Fibroblast of the aortic adventitia (primary cell): ENCODE results near the gene DNAJB13. TPM values are rescaled to one million over a fixed set of nuclear protein-coding genes. Genes with fewer than 3 reads are reported as not detected.

Experiments
- DNase-seq: peaks from one replicate; pipeline ENCODE4 v3.0.0-alpha.2; 2010; ENCODE audit warnings: low read depth
- H3K4me3 ChIP-seq: 2 replicates; pipeline ENCODE4 v1.5.1; 2011; ENCODE audit warnings: low read depth, mild to moderate bottlenecking, control low read depth, low read length, moderate library complexity
- CTCF ChIP-seq: IDR thresholded peaks from 2 replicates; pipeline ENCODE4 v1.5.1; 2011; ENCODE audit warnings: mild to moderate bottlenecking, low read length, control low read depth, inconsistent platforms; ENCODE audit not compliant: insufficient read depth
- total RNA-seq: library from RNA; depleted of rRNA; stranded (reverse); fragments of >200 nt; gene quantifications from 2 replicates; pipeline ENCODE4 v1.2.3, GENCODE V29; 2012; ENCODE audit warnings: low replicate concordance

Gene DNAJB13
- total RNA-seq, 1 donor, result not detected

GRCh38 chr11:73969091-73969490, 18.3 kb downstream of the DNAJB13 start:
- DNase-seq, result no peak
- TF ChIP-seq CTCF, result no peak
- no peak overlapping the region for H3K4me3 ChIP-seq

- TF ChIP-seq CTCF, result no peak
- DNase-seq, result no peak
- no peak overlapping the region for H3K4me3 ChIP-seq
Measured at GRCh38 chr11:73969991-73970800, 19.4 kb downstream of the DNAJB13 start.

- DNase-seq, result no peak
- H3K4me3 ChIP-seq, result no peak overlapping the region
- TF ChIP-seq CTCF, result no peak
Measured at GRCh38 chr11:73971175-73971719, 20.4 kb downstream of the DNAJB13 start.

GRCh38 chr11:73972187-73972586, 21.4 kb downstream of the DNAJB13 start:
- DNase-seq, result no peak
- no peak overlapping the region for H3K4me3 ChIP-seq
- TF ChIP-seq CTCF, result no peak

- no peak overlapping the region for H3K4me3 ChIP-seq
- no peak for TF ChIP-seq CTCF
- DNase-seq, result no peak
Measured at GRCh38 chr11:73972620-73973449, 22.0 kb downstream of the DNAJB13 start.

GRCh38 chr11:73974604-73975478, 24.0 kb downstream of the DNAJB13 start:
- no peak for TF ChIP-seq CTCF
- H3K4me3 ChIP-seq, result no peak overlapping the region
- DNase-seq, result no peak
